K562 (cell line): ENCODE data around the gene POLD1. TPM values are rescaled to one million over a fixed set of nuclear protein-coding genes. Genes with fewer than 3 reads are reported as not detected.

Experiments used
- BCL6 ChIP-seq: fragments of 250-450 bp; sonication (Bioruptor Pico); IDR thresholded peaks from 2 replicates; pipeline ENCODE4 v1.4.0; 2020
- CHD1 ChIP-seq: fragments of 200-600 bp; sonication (generic); IDR thresholded peaks from one replicate; pipeline ENCODE4 v1.6.1; 2012; ENCODE audit warnings: mild to moderate bottlenecking, moderate library complexity, low read length, inconsistent platforms
- NEUROD1 ChIP-seq: fragments of 150-350 bp; IDR thresholded peaks from 2 replicates; pipeline ENCODE4 v1.6.1; 2014; ENCODE audit warnings: borderline replicate concordance, low read length, low read depth; ENCODE audit not compliant: partially characterized antibody
- SIN3A ChIP-seq, 2 experiments: fragments of 150-350 bp in 1 of 2; IDR thresholded peaks; 2 replicates each; pipeline ENCODE4 v1.6.1; 2011 to 2016; ENCODE audit warnings: borderline replicate concordance in 2 of 2, low read depth in 2 of 2, low read length in 2 of 2, mild to moderate bottlenecking in 2 of 2, moderate library complexity in 2 of 2; ENCODE audit not compliant: control insufficient read depth in 1 of 2
- ZNF133 ChIP-seq: fragments of 250-450 bp; sonication (Bioruptor Pico); IDR thresholded peaks from 2 replicates; pipeline ENCODE4 v1.4.0; 2020; ENCODE audit warnings: mild to moderate bottlenecking
- ZNF431 ChIP-seq: sonication (generic); formaldehyde crosslinking; IDR thresholded peaks from 2 replicates; pipeline ENCODE4 v1.8.0; 2022; ENCODE audit warnings: mild to moderate bottlenecking, missing genetic modification reagents
- polyA plus RNA-seq, 8 experiments: library from polyadenylated mRNA; depleted of rRNA in 4 of 8; stranded (reverse) in 5 of 8; unstranded in 3 of 8; fragments of >200 nt; fragmentation: Nextera tagmentation in 2 of 8; fragmentation: Illumina TruSeq in 1 of 8; extraction: Ambion mirVana in 2 of 8; extraction: Trizol in 1 of 8; gene quantifications; 2 replicates each; pipeline versions ENCODE4 v1.2.1 to v1.2.3, GENCODE V29; 2011 to 2014; ENCODE audit warnings: inconsistent platforms in 1 of 8, missing spikeins in 1 of 8
- total RNA-seq, 7 experiments: library from RNA; depleted of rRNA in 6 of 7; stranded (reverse); fragments of >200 nt in 6 of 7; fragmentation: Illumina TruSeq in 2 of 7; extraction: Trizol in 2 of 7; gene quantifications; 2 replicates each; pipeline versions ENCODE4 v1.2.1 to v1.2.3, GENCODE V29; 2011 to 2021; ENCODE audit warnings: low replicate concordance in 1 of 7
- TF ChIP-seq, protein P1 (sequence below): fragments of 200-600 bp; sonication (generic); IDR thresholded peaks from one replicate; pipeline ENCODE4 v1.6.1; 2012; ENCODE audit warnings: mild to moderate bottlenecking, low read depth, low read length, inconsistent platforms
- TF ChIP-seq, protein P2 (sequence below): fragments of 250-450 bp; sonication (Bioruptor Pico); IDR thresholded peaks from 2 replicates; pipeline ENCODE4 v1.4.0; 2020; ENCODE audit warnings: borderline replicate concordance
- TF ChIP-seq, protein P3 (sequence below), 2 experiments: fragments of 450-650 bp; conservative IDR thresholded peaks; 2 replicates each; pipeline ENCODE4 v1.6.1; 2017; ENCODE audit warnings: mild to moderate bottlenecking in 2 of 2, moderate library complexity in 2 of 2

POLD1 gene
- total and polyA plus RNA-seq, 9 of the 15 experiments (the other 6 are each of a cell fraction or from before 2014, with no cell fraction given) = 1.3 to 312 (median 47.8) TPM

DNA sequence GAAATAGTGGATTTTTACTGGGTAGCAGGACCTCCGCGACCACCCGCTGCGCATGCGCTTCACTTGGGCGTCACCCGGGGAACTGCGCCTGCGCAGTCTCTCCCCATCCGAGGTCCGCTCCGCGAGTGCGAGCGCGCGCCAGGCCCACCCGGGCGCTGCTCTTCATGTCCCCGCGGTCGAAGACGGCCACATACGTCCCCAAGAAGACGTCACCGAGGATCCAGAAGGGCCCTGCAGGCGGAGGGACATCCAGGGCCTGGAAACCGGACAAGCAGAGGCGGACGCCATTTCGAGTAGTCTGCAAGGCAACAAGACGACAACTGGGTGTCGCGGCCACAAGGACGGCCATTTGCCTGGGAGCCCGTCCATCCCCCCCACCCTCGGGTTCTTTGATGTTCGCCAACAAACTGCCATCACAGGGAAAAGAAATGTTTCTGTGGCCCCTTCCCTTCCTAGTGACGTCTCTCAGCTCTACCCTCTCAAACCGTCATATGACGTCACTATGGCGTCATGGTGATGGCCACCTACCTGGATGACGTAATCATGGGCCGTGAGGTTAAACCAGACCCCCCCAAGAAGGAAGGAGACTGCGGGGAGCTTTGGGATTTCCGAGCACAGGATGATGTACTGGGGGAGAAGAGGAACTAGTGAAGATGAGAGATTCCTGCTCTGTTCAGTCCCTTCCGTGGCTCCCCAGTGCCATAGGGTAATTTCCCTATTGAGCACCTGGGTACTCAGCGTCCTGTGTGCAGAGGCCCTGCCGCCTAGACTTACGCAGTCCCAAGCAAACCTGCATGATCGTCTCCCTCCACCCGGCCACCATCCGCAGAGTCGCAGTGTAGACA is 25.4 kb upstream of the POLD1 start (continued):
- TF ChIP-seq, protein P1, sequence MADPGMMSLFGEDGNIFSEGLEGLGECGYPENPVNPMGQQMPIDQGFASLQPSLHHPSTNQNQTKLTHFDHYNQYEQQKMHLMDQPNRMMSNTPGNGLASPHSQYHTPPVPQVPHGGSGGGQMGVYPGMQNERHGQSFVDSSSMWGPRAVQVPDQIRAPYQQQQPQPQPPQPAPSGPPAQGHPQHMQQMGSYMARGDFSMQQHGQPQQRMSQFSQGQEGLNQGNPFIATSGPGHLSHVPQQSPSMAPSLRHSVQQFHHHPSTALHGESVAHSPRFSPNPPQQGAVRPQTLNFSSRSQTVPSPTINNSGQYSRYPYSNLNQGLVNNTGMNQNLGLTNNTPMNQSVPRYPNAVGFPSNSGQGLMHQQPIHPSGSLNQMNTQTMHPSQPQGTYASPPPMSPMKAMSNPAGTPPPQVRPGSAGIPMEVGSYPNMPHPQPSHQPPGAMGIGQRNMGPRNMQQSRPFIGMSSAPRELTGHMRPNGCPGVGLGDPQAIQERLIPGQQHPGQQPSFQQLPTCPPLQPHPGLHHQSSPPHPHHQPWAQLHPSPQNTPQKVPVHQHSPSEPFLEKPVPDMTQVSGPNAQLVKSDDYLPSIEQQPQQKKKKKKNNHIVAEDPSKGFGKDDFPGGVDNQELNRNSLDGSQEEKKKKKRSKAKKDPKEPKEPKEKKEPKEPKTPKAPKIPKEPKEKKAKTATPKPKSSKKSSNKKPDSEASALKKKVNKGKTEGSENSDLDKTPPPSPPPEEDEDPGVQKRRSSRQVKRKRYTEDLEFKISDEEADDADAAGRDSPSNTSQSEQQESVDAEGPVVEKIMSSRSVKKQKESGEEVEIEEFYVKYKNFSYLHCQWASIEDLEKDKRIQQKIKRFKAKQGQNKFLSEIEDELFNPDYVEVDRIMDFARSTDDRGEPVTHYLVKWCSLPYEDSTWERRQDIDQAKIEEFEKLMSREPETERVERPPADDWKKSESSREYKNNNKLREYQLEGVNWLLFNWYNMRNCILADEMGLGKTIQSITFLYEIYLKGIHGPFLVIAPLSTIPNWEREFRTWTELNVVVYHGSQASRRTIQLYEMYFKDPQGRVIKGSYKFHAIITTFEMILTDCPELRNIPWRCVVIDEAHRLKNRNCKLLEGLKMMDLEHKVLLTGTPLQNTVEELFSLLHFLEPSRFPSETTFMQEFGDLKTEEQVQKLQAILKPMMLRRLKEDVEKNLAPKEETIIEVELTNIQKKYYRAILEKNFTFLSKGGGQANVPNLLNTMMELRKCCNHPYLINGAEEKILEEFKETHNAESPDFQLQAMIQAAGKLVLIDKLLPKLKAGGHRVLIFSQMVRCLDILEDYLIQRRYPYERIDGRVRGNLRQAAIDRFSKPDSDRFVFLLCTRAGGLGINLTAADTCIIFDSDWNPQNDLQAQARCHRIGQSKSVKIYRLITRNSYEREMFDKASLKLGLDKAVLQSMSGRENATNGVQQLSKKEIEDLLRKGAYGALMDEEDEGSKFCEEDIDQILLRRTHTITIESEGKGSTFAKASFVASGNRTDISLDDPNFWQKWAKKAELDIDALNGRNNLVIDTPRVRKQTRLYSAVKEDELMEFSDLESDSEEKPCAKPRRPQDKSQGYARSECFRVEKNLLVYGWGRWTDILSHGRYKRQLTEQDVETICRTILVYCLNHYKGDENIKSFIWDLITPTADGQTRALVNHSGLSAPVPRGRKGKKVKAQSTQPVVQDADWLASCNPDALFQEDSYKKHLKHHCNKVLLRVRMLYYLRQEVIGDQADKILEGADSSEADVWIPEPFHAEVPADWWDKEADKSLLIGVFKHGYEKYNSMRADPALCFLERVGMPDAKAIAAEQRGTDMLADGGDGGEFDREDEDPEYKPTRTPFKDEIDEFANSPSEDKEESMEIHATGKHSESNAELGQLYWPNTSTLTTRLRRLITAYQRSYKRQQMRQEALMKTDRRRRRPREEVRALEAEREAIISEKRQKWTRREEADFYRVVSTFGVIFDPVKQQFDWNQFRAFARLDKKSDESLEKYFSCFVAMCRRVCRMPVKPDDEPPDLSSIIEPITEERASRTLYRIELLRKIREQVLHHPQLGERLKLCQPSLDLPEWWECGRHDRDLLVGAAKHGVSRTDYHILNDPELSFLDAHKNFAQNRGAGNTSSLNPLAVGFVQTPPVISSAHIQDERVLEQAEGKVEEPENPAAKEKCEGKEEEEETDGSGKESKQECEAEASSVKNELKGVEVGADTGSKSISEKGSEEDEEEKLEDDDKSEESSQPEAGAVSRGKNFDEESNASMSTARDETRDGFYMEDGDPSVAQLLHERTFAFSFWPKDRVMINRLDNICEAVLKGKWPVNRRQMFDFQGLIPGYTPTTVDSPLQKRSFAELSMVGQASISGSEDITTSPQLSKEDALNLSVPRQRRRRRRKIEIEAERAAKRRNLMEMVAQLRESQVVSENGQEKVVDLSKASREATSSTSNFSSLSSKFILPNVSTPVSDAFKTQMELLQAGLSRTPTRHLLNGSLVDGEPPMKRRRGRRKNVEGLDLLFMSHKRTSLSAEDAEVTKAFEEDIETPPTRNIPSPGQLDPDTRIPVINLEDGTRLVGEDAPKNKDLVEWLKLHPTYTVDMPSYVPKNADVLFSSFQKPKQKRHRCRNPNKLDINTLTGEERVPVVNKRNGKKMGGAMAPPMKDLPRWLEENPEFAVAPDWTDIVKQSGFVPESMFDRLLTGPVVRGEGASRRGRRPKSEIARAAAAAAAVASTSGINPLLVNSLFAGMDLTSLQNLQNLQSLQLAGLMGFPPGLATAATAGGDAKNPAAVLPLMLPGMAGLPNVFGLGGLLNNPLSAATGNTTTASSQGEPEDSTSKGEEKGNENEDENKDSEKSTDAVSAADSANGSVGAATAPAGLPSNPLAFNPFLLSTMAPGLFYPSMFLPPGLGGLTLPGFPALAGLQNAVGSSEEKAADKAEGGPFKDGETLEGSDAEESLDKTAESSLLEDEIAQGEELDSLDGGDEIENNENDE = no peak
- TF ChIP-seq ZNF133 (CRISPR knock-in tag) (no peak), SIN3A (IDR thresholded peaks at IDR 0.05; ENCODE audit: borderline replicate concordance in 2 of 2, control insufficient read depth in 1 of 2, low read depth in 2 of 2, low read length in 2 of 2) (no peak), BCL6 (CRISPR knock-in tag) (no peak), NEUROD1 (no peak), CHD1 (no peak), ZNF431 (CRISPR knock-in tag) (no peak; the same call in 1 of the 2 replicates)
- TF ChIP-seq, protein P2, sequence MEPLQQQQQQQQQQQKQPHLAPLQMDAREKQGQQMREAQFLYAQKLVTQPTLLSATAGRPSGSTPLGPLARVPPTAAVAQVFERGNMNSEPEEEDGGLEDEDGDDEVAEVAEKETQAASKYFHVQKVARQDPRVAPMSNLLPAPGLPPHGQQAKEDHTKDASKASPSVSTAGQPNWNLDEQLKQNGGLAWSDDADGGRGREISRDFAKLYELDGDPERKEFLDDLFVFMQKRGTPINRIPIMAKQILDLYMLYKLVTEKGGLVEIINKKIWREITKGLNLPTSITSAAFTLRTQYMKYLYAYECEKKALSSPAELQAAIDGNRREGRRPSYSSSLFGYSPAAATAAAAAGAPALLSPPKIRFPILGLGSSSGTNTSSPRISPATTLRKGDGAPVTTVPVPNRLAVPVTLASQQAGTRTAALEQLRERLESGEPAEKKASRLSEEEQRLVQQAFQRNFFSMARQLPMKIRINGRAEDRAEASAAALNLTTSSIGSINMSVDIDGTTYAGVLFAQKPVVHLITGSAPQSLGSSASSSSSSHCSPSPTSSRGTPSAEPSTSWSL = 0 out of 2 replicates have a peak, but pooled peaks have one; percentile 25
- TF ChIP-seq, protein P3, sequence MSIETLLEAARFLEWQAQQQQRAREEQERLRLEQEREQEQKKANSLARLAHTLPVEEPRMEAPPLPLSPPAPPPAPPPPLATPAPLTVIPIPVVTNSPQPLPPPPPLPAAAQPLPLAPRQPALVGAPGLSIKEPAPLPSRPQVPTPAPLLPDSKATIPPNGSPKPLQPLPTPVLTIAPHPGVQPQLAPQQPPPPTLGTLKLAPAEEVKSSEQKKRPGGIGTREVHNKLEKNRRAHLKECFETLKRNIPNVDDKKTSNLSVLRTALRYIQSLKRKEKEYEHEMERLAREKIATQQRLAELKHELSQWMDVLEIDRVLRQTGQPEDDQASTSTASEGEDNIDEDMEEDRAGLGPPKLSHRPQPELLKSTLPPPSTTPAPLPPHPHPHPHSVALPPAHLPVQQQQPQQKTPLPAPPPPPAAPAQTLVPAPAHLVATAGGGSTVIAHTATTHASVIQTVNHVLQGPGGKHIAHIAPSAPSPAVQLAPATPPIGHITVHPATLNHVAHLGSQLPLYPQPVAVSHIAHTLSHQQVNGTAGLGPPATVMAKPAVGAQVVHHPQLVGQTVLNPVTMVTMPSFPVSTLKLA (conservative IDR thresholded peaks at IDR 0.05) = peak in 1 of 2 experiments; percentile 39; a peak in 1 of 4 replicates
